ENCODE data around the gene SLC6A1. TPM values are rescaled to one million over a fixed set of nuclear protein-coding genes. Genes with fewer than 3 reads are reported as not detected.

Gene SLC6A1
- total and polyA plus RNA-seq, 2 of the 8 experiments (the other 6 are each of a cell fraction or from before 2014, with no cell fraction given), result 0.30 to 0.63 TPM

GRCh38 chr3:10981031-10981430 lies 11.5 kb upstream of the SLC6A1 start:
- Histone ChIP-seq H2BK5ac (ENCODE audit: low read depth, low read length) (no peak overlapping the region), H3K23ac (ENCODE audit: insufficient read length) (no peak overlapping the region), H2BK120ac (replicated peaks; ENCODE audit: low read depth, low read length) (no peak overlapping the region), H3K14ac (ENCODE audit: insufficient read length) (no peak overlapping the region), H3K23me2 (ENCODE audit: low read depth, low read length) (no peaks in the 10 kb centered on the region), H3K36me3 (ENCODE audit: control insufficient read depth in 2 of 4, insufficient read depth in 4 of 4, low read length in 3 of 4) (no peaks in the 10 kb centered on the region; a peak in 1 of 8 replicates), H2BK12ac (ENCODE audit: low read depth, low read length) (no peak overlapping the region), H4K5ac (ENCODE audit: insufficient read length, low read depth, low read length) (no peak overlapping the region), H4K20me1 (replicated peaks in 1 of 2; ENCODE audit: control insufficient read depth in 1 of 2, insufficient read depth in 2 of 2, low read length in 2 of 2) (no peaks in the 10 kb centered on the region), H2AK5ac (ENCODE audit: low read depth, low read length) (no peak overlapping the region), H3K18ac (ENCODE audit: extremely low read depth, low read length) (no peak overlapping the region), H3K79me2 (ENCODE audit: control insufficient read depth in 1 of 2, insufficient read depth in 2 of 2, low read length in 2 of 2) (no peaks in the 10 kb centered on the region), H2BK20ac (ENCODE audit: low read length) (no peak overlapping the region), H3K4me1 (replicated peaks in 1 of 4; ENCODE audit: control insufficient read depth in 3 of 4, insufficient read depth in 4 of 4, low read length in 3 of 4) (peaks cover 6 to 12% (median 7%) of the 10 kb centered on the region in 4 experiments), H3K4me3 (ENCODE audit: extremely low read depth in 1 of 4, insufficient read depth in 2 of 4, low read depth in 3 of 4, low read length in 4 of 4) (no peak overlapping the region), H4K91ac (replicated peaks; ENCODE audit: insufficient read length, low read length) (no peak overlapping the region), H3K9me3 (ENCODE audit: insufficient read depth in 2 of 2, low read depth in 1 of 2, low read length in 1 of 2) (no peaks in the 10 kb centered on the region), H3K4me2 (ENCODE audit: insufficient read depth in 1 of 2, low read depth in 2 of 2, low read length in 2 of 2) (no peak overlapping the region), H2BK15ac (ENCODE audit: low read length) (no peak overlapping the region), H2AFZ (ENCODE audit: low read length) (no peak overlapping the region), H4K8ac (ENCODE audit: extremely low read depth, insufficient read depth, low read length) (no peak overlapping the region), H3K27ac (ENCODE audit: low read depth, low read length) (no peak overlapping the region), H3K4ac (replicated peaks; ENCODE audit: insufficient read length, low read depth, low read length) (no peak overlapping the region), H3K27me3 (replicated peaks in 1 of 4; ENCODE audit: control insufficient read depth in 3 of 4, extremely low read depth in 1 of 4, insufficient read depth in 3 of 4, low read length in 3 of 4) (no peaks in the 10 kb centered on the region; a peak in 2 of 7 replicates), H3K9ac (replicated peaks in 1 of 4; ENCODE audit: extremely low read depth in 1 of 4, low read depth in 3 of 4, low read length in 3 of 4) (no peak overlapping the region), H3K56ac (replicated peaks; ENCODE audit: insufficient read length, low read depth, low read length) (no peak overlapping the region), H3K79me1 (ENCODE audit: low read depth, low read length) (no peaks in the 10 kb centered on the region)
- DNase-seq (ENCODE audit: low read depth in 1 of 2, low spot score in 2 of 2) (no peak), FAIRE-seq (no peak)
- POLR2A ChIA-PET (ENCODE audit: partially characterized antibody), result no interaction called here
- CTCF ChIA-PET (ENCODE audit: partially characterized antibody), result interaction anchor here (0.7 to 13.3 kb wide), 12 partner anchors 9 to 208 kb away, joined by 3 to 207 read pairs (median 4); partner anchors contain the start of gene SLC6A1
- 94% methylated on average over 3 of the region's 3 CpGs; no CpG with 5 or more reads in 1 of the 2 experiments for WGBS, 2 experiments (ENCODE audit: extremely low coverage in 1 of 2, insufficient coverage in 1 of 2, insufficient read length in 1 of 2, insufficient replicate concordance in 2 of 2, low coverage in 1 of 2, low lambda C conversion rate in 2 of 2, missing lambda C conversion rate in 1 of 2)
- no peak for TF ChIP-seq ATF3 (IDR thresholded peaks at IDR 0.05; ENCODE audit: insufficient read depth, low read depth, low read length)
- TF ChIP-seq NANOG (IDR thresholded peaks at IDR 0.05; ENCODE audit: insufficient read depth, low read depth, low read length, poor library complexity, severe bottlenecking), result no peak
- TF ChIP-seq ZNF274 (IDR thresholded peaks at IDR 0.05; ENCODE audit: borderline replicate concordance, extremely low read depth, low read length), result no peak
- no peak for TF ChIP-seq JUND (IDR thresholded peaks at IDR 0.05; ENCODE audit: low read length)
- no peak for TF ChIP-seq CEBPB (IDR thresholded peaks at IDR 0.05; ENCODE audit: low read depth, low read length)
- TF ChIP-seq TCF12 (IDR thresholded peaks at IDR 0.05; ENCODE audit: low read depth, low read length), result no peak
- no peak for TF ChIP-seq CHD2 (IDR thresholded peaks at IDR 0.05; ENCODE audit: low read length)
- TF ChIP-seq HDAC6 (IDR thresholded peaks at IDR 0.05; ENCODE audit: low read depth, low read length), result no peak
- no peak for TF ChIP-seq KDM1A (IDR thresholded peaks at IDR 0.05; ENCODE audit: borderline replicate concordance, low read length)
- TF ChIP-seq SIX5 (IDR thresholded peaks at IDR 0.05; ENCODE audit: low read depth, low read length), result no peak
- no peak for TF ChIP-seq KDM4A (IDR thresholded peaks at IDR 0.05; ENCODE audit: low read depth, low read length, severe bottlenecking)
- no peak for TF ChIP-seq SP1 (IDR thresholded peaks at IDR 0.05; ENCODE audit: low read depth, low read length)
- TF ChIP-seq SAP30 (IDR thresholded peaks at IDR 0.05; ENCODE audit: insufficient read depth, insufficient replicate concordance, low read length), result no peak
- TF ChIP-seq TAF7 (optimal IDR thresholded peaks at IDR 0.05; ENCODE audit: borderline replicate concordance, low read depth, low read length), result no peak
- no peak for TF ChIP-seq POU5F1 (IDR thresholded peaks at IDR 0.05; ENCODE audit: low read depth, low read length)

Measured in H1 (cell line).